ENCODE data around the gene CLIC1. TPM values are rescaled to one million over a fixed set of nuclear protein-coding genes. Genes with fewer than 3 reads are reported as not detected.

The CLIC1 gene
- polyA plus RNA-seq, 12 donors: 100 to 194 (median 129) TPM; not detected in 1

- no peak for DNase-seq
Measured at GRCh38 chr6:31771992-31772358, 35.6 kb upstream of the CLIC1 start.

DNA sequence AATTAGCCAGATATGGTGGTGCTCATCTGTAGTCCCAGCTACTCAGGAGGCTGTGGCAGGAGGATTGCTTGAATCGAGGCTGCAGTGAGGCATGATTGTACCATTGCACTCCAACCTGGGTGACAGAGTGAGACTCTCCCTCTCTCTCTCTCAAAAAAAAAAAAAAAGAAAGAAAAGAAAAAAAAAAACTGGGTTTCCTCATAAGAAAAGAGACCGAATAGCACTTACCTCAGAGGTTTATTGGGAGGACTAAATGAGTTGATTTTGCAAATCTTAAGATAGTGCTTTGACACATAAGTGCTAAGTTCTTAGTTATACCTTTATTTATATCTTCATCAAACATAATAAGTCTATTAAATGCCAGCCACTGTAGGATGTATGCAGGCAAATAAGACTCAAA lies 34.5 kb upstream of the CLIC1 start:
- DNase-seq: no peak

DNA sequence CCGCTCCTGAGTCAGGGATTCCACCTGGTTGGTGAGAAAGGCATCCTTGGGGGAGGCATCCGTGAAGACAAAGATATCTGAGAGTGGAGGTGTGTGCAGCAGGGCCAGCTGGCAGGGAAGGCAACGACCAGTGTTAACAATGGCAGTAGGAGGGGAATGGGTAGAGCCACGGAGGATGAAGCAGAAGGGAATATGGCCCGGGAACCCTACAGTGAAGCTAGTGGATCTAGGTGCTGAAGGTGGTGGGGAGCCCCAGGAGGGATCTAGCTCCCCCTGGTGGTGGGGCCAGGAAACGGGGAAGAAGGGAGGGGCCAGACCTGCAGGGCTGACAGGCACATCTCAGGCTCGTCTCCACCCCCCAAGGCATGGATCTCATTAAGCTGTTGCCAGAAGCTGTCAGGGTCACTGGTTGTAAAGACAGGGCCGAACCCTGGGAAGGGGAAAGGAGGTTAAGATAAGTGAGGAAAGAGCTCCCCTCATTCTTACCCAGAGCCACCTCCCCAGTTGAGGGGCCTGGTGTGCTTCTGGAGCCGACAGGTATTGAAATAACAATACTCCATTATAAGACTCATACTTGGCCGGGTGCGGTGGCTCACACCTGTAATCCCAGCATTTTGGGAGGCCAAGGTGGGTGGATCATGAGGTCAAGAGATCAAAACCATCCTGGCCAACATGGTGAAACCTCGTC lies 33.5 kb upstream of the CLIC1 start:
- no peak for DNase-seq

DNA sequence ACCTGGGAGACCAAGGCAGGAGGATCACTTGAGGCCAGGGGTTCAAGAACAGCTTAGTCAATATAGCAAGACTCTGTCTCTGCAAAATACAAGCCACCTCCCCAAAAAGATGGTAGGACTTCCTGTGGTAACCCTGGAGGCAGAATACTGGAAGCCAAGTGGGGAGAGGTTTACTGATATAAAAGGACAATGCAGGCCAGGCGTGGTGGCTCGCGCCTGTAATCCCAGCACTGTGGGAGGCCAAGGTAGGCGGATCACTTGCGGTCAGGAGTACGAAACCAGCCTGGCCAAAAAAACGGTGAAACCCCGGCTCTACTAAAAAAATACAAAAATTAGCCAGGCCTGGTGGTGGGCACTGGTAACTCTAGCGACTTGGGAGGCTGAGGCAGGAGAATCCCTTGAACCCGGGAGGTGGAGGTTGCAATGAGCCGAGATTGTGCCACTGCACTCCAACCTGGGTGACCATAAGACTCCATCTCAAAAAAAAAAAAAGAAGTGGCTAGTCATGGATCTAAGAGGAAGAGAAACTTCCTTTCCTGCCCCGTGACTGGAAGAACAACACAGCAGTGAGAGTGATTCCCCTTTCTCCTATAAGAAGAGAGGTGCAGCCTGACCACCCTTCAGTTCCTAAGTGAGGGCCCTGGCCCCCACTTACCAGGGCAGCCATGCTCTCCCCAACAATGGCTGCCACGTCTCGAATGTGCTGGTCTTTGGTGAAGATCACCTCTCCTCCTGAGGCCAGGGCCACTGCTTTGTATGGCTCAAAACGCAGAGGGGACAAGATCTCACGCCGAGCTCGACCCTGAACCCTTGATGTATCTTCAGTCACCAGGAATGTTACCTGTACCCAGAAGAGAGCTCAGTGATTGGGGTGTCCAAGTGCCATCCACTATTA lies 32.3 kb upstream of the CLIC1 start:
- DNase-seq: no peak

DNA sequence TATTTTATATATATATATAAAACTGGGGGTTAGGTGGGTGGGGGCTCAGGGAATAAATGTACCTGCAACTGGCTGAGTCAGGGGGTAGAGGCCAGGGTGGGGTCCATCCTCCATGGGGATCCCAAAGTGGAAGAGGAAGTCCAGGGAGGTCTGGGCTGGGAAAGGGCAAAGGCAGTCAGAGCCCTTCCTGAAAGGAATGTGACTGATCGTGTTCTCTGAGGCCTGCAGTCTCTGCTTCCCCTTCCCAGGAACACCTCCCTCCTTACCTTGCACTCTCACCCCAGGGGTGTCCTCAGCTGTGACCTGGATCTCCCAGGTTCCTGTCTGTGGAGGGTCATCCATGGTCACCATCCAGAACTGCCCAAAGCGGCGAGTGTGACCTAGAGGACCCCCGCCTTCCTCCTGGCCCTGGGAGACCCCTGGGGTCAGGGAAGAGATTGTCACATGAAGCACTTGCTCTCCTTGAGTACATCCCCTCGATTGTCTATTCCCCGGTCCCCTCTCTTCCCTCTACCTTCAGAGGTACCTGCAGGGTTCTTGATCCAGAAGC lies 30.8 kb upstream of the CLIC1 start:
- no peak for DNase-seq

GRCh38 chr6:31765910-31766794 lies 29.8 kb upstream of the CLIC1 start:
- no peak for DNase-seq

- no peak for DNase-seq
Measured at GRCh38 chr6:31765559-31765909, 29.2 kb upstream of the CLIC1 start.

- DNase-seq: no peak
Measured at GRCh38 chr6:31764198-31764597, 27.9 kb upstream of the CLIC1 start.

DNA sequence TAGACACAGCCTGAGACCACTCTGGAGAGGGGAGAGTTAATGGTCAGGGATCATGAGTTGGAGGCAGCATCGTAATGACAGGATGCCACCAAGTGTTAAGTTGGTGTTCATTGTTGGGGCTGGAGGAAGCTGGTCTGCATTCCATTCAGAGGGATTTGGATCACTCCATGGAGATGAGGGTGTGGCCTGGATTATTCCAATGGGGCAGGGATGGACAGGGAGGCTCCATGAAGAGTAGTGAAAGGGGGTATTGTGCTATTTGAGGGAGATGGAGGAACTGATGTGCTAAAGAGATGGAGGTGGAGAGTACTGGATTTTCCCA lies 27.2 kb upstream of the CLIC1 start:
- DNase-seq: no peak

DNA sequence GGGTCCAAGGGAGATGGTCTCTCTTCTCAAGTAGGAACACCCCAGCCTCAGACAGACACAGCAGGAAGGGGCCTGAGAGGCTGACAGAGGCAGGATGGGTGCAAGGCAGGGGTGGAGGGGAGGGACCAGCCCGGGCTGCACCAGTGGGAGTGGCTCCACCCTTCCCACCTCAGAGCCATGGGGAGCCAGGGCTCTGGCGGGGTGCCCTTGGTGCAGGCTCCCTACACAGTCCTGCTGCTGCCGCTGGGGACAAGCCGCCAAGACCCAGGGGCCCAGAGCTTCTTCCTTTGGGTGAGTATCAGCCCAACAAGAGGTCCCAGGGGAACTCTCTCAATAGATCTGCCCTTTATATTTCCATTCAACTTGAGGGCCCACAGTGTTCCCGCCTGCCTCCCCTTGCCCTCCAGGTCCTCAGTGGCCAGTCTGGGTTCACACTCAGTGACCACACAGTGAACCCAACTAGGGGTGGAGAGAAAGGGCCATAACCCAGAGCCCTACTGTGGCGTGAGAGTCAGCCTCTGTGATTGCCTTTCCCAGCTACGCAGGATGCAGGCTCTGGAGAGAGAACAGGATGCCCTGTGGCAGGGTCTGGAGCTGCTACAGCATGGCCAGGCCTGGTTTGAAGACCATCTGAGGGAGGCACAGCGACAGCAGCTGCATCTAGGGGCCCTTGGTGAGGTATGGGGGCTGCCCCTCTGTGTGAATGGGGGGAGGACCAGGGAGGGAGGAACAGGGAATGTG lies 26.7 kb upstream of the CLIC1 start:
- no peak for DNase-seq

DNA sequence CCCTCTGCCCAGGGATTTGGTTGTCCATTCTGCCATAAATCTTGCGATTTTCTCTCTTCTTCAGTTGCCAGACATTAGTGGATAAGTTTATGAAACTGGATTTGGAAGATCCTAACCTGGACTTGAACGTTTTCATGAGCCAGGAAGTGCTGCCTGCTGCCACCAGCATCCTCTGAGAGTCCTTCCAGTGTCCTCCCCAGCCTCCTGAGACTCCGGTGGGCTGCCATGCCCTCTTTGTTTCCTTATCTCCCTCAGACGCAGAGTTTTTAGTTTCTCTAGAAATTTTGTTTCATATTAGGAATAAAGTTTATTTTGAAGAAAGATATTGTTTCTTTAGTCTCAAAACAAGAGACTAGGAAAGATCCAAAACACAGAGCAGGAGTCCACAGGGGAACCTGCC lies 26.0 kb upstream of the CLIC1 start, which contains the start of gene SAPCD1:
SAPCD1 (plus strand) TSS at position 301 of the 400 bp plus-strand sequence. CDS start 399 bp downstream, outside the sequence.
- no peak for DNase-seq

DNA sequence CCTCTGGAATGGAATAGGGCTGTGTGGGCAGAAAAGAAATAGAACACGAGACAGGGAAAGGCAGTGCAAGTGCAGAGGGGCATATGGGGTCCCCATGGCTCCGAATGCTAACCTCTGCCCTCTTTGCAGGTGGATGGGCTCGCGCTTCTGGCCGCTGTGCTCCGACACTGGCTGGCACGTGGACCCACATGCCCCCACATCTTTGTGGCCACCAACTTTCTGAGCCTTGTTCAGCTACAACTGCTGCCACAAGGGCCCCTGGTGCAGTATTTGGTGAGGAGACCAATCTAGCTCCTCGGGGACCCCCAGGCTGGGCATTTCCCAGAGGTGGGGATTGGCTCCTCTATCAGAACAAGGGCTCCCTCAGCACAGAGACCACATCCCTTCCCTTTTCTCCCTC lies 25.0 kb upstream of the CLIC1 start:
- DNase-seq: no peak

- no peak for DNase-seq
Measured at GRCh38 chr6:31760790-31761189, 24.5 kb upstream of the CLIC1 start.

DNA sequence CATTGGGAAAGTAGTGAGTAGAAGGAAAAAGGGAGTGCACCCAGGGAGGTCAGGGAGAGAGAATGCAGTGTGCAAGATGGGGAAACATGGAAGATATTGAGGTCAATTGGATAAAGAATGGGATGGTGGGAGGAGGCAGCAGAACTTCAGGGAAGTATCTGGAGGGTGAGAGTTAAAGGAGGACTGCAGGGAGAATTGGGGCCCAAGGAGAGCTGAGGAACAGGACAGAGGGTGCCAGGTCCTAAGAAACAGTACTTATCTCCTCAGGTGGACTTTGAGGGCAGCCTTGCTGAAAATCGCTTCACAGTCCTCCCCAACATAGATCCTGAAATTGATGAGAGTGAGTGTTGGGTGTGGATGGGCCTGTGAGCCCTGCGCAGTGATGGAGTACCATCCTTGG lies 22.0 kb upstream of the CLIC1 start:
- DNase-seq: no peak

DNA sequence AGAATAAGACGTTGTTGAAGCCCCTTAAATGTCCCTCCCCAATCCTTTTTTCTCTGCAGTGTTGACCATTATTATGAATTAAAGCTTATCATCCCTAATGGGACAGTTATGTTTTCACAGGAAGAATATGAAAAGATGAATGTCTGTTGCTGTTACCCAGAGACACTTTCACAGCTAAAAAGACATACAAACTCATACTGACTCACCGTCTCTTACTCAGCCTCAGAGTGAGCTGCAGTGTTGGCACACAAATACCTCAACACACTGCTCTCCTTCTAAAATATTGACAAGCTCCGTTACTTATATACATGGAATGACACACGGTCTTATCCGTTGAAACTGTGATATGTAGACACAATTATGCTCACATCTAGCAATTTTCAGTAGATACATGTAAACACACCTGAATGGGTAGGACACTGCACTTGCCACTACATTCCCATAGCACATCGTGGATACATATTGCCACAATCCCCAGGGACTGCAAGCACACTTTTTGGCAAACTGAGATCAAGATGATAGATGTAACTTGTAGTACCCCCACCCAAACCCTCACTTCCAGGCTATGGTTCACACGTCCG lies 16.5 kb upstream of the CLIC1 start:
- DNase-seq: no peak

DNA sequence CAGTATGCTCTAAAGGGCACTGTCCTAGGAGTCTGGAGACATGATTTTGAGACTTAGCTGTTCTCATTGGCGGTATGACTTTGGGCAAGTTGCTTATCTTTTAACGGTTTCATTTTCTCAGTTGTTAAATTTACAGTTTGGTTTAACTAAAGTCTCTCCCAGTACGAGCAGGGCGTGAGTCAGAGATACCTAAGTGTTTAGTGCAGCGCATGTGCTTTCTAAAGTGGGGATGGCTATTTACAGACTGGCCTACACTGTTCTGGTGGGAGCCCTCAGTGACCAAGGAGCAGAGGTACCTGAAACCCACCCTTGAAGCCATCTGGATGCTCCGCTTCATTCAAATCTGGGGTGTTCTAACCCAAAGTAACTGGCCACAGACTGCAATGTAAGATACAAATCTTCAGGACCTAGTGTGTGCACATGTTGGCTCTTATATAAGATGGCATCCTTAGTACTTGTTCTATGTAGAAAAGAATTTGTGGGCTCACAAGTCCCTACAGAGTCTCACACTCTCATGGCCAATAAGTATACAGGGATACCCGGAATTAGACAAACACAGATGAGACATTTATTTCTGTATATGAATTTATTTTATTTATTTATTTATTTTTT lies 14.2 kb upstream of the CLIC1 start:
- no peak for DNase-seq

DNA sequence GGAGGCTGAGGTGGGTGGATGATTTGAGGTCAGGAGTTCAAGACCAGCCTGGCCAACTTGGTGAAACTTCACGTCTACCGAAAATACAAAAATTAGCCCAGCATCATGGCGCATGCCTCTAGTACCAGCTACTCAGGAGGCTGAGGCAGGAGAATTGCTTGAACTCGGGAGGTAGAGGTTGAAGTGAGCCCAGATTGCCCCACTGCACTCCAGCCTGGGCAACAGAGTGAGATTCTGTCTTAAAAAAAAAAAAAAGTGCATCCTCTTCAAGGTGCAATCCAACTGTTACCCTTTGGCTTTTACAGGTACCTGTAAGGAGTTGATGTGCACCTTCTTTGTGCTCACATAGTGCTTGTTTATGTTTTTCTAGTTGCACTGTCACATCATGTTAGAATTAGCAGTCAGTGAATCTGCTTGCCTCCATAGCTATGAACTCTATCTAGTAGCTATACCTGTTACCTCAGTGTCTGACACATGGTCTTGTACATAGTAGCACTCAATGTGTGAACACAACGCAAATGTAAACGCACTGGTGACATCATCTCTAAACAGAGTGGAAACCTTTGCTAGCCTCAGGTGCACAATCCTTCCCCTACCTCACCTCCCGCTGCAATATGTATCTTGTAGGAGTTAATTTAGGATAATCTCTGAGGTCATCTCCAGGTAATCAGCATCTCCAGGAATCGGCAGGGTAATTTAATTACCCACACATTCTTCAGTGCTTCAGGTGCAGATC lies 13.1 kb upstream of the CLIC1 start:
- no peak for DNase-seq

DNA sequence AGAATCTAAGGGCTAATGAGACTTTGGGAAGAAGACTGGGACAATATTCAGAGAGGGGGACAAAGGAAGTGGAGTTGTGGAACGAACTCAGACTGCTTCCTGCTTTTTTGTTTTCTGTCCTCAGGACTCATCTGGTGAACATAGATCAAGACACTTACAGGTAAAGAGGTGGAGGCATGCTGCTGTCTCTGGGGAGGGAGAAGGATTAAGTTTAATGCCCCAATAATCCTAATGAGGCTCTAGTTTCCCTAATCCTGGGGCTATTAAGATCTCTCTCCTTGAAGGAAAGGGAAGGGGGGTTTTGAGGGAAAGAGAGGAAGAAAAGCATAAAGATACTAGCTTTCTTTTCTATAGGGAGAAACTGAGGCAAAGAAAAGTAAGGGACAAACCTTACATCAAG lies 8.1 kb upstream of the CLIC1 start:
- no peak for DNase-seq

DNA sequence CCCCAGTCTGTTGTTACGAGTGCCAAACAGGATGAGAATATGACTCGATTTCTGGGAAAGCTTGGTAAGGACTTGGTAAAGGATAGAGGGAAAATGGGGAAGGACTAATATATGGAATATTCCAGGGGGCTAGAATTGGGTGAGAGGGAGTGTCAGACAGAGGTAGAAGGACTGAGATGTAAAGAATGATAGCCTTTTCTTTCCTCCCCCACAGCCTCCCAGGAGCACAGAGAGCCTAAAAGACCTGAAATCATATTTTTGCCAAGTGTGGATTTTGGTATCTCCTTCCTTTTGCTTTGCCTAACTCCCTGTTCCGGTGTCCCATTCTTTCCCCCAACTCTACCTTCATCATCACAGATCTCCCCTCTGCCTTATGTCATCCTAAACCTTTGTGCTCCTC lies 6.6 kb upstream of the CLIC1 start:
- DNase-seq: no peak

- no peak for DNase-seq
Measured at GRCh38 chr6:31741815-31742214, 5.5 kb upstream of the CLIC1 start.

Data from muscle of arm (tissue), 12 donors.